Esophagus squamous epithelium (tissue), 4 donors: ENCODE results near the gene FGF14.

Experiments used
- POLR2A ChIP-seq, 4 donors: fragments of 450-650 bp; IDR thresholded peaks; one replicate each; pipeline ENCODE4 v1.6.1; 2017; ENCODE audit warnings: antibody characterized with exemption in 4 of 4, mild to moderate bottlenecking in 4 of 4, moderate library complexity in 3 of 4
- TF ChIP-seq, protein P1 (sequence below), 6 experiments: fragments of 450-650 bp in 4 of 6; fragments of 200-600 bp in 2 of 6; sonication (generic) in 2 of 6; IDR thresholded peaks; one replicate each; pipeline ENCODE4 v1.5.1; 2016 to 2019; ENCODE audit warnings: antibody characterized with exemption in 6 of 6, mild to moderate bottlenecking in 4 of 6, moderate library complexity in 4 of 6

DNA sequence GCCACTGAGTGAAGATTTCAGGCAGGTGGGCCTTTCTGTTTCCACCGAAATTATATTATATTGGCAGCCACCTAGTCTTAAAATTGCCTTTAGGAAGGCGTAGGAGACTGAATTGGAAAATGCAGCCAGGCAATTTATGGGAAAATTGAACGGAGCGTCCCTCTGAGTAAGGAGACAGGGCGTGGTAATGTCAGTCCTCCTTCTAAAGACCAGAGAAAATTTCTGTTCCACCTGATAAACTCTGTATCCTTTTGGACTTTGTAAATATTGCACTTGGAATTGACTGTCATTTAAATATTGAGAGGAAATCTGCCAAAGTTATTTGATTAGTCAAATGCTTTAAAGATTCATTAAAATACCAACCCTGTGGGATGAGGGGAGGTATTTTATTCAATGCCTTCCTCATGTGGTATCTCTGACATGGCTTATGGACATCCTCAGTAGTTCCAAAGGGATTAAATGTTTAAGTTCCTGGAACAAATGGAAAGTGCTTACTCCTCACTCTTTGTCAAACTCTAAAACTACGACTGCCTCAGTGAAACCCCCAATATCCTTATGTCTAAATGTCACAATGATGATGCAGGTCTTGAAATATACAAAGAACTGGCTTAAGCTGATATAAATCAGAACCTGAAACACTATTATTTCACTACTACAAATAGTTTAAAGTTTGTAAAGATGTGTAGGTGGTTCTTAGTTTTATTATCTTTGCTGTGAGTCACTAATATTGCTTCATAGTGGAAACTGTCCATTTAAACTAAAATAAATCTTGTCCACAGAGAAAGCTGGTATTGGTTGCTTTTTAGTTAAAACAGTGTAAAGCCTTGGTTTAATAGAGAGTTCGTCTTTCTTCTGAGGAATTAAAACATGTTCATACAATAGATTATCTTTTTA is 203.2 kb downstream of the FGF14 start:
- TF ChIP-seq, protein P1, sequence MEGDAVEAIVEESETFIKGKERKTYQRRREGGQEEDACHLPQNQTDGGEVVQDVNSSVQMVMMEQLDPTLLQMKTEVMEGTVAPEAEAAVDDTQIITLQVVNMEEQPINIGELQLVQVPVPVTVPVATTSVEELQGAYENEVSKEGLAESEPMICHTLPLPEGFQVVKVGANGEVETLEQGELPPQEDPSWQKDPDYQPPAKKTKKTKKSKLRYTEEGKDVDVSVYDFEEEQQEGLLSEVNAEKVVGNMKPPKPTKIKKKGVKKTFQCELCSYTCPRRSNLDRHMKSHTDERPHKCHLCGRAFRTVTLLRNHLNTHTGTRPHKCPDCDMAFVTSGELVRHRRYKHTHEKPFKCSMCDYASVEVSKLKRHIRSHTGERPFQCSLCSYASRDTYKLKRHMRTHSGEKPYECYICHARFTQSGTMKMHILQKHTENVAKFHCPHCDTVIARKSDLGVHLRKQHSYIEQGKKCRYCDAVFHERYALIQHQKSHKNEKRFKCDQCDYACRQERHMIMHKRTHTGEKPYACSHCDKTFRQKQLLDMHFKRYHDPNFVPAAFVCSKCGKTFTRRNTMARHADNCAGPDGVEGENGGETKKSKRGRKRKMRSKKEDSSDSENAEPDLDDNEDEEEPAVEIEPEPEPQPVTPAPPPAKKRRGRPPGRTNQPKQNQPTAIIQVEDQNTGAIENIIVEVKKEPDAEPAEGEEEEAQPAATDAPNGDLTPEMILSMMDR (IDR thresholded peaks at IDR 0.05), result no peak
- TF ChIP-seq POLR2A (IDR thresholded peaks at IDR 0.05), result no peak
